B cell (primary cell): ENCODE measurements around the gene TLE7. TPM values are rescaled to one million over a fixed set of nuclear protein-coding genes. Genes with fewer than 3 reads are reported as not detected.

Source experiments
- ATAC-seq: fragments of 200-7000 bp; cut with Tn5 transposase; one replicate; pipeline ENCODE4 v1.10.0; 2021; ENCODE audit warnings: low read depth, mild to moderate bottlenecking, moderate number of reproducible peaks, moderate library complexity
- CTCF ChIA-PET: fragments of 350-600 bp; sonication (Branson Sonifier 250); formaldehyde crosslinking; loops from one replicate; lab custom pipeline; 2021; ENCODE audit warnings: antibody characterized with exemption, inconsistent platforms; lab: Charles Lee
- POLR2A ChIA-PET: fragments of 350-600 bp; sonication (Branson Sonifier 250); formaldehyde crosslinking; loops from one replicate; lab custom pipeline; 2021; ENCODE audit warnings: antibody characterized with exemption; lab: Charles Lee
- DNase-seq: peaks from one replicate; pipeline ENCODE4 v3.0.0; 2013
- H2AFZ ChIP-seq: 2 replicates; pipeline ENCODE4 v1.6.1; 2012; ENCODE audit warnings: mild to moderate bottlenecking, low read depth, low read length; ENCODE audit not compliant: insufficient read depth, poor library complexity, severe bottlenecking
- H3K27ac ChIP-seq, 2 donors: 1 replicate in 1 of 2; 2 replicates in 1 of 2; pipeline ENCODE4 v1.5.1; 2012 to 2013; ENCODE audit warnings: low read length in 2 of 2, mild to moderate bottlenecking in 2 of 2, moderate library complexity in 1 of 2
- H3K27me3 ChIP-seq, 4 experiments: fragments of 200-600 bp in 1 of 4; sonication (generic) in 1 of 4; replicated peaks in 1 of 4; 1 replicate in 2 of 4; 2 replicates in 2 of 4; pipeline versions ENCODE4 v1.6.1 to v1.7.0; 2013 to 2016; ENCODE audit warnings: low read length in 3 of 4, mild to moderate bottlenecking in 2 of 4, mixed read lengths in 1 of 4, moderate library complexity in 1 of 4; ENCODE audit not compliant: insufficient read depth in 4 of 4, control insufficient read depth in 3 of 4; ENCODE audit errors: control extremely low read depth in 1 of 4
- H3K36me3 ChIP-seq, 2 experiments: replicated peaks in 1 of 2; 1 replicate in 1 of 2; 2 replicates in 1 of 2; pipeline versions ENCODE4 v1.6.1 to v1.7.1; 2013; ENCODE audit warnings: low read length in 1 of 2; ENCODE audit not compliant: insufficient read depth in 2 of 2, control insufficient read depth in 1 of 2; ENCODE audit errors: control extremely low read depth in 1 of 2, extremely low read depth in 1 of 2
- H3K4me1 ChIP-seq, 2 donors: fragments of 200-600 bp in 1 of 2; sonication (generic) in 1 of 2; 1 replicate in 1 of 2; 2 replicates in 1 of 2; pipeline versions ENCODE4 v1.5.1 to v1.6.1; 2013 to 2017; ENCODE audit warnings: low read length in 2 of 2; ENCODE audit not compliant: control insufficient read depth in 2 of 2, insufficient read depth in 2 of 2
- H3K4me2 ChIP-seq: replicated peaks from 2 replicates; pipeline ENCODE3; 2012; ENCODE audit warnings: mild to moderate bottlenecking, low read depth, low read length; ENCODE audit not compliant: poor library complexity, severe bottlenecking
- H3K4me3 ChIP-seq, 5 experiments: fragments of 200-600 bp in 1 of 5; sonication (generic) in 1 of 5; 1 replicate in 3 of 5; 2 replicates in 2 of 5; pipeline versions ENCODE4 v1.5.1 to v1.7.0; 2011 to 2016; ENCODE audit warnings: low read length in 4 of 5, mild to moderate bottlenecking in 4 of 5, low read depth in 2 of 5, control low read depth in 1 of 5, moderate library complexity in 1 of 5; ENCODE audit not compliant: insufficient read depth in 1 of 5; ENCODE audit errors: control extremely low read depth in 1 of 5, extremely low read depth in 1 of 5
- H3K79me2 ChIP-seq: fragments of 200-600 bp; sonication (generic); one replicate; pipeline ENCODE4 v1.6.0; 2016; ENCODE audit warnings: low read length; ENCODE audit not compliant: control insufficient read depth, insufficient read depth
- H3K9ac ChIP-seq: fragments of 200-600 bp; sonication (generic); 2 replicates; pipeline ENCODE4 v1.6.1; 2017; ENCODE audit warnings: mild to moderate bottlenecking, low read length, moderate library complexity
- H3K9me3 ChIP-seq, 3 donors: one replicate each; pipeline versions ENCODE4 v1.6.1 to v1.7.1; 2013; ENCODE audit warnings: low read length in 2 of 3; ENCODE audit not compliant: control insufficient read depth in 2 of 3, insufficient read depth in 1 of 3; ENCODE audit errors: control extremely low read depth in 1 of 3
- H4K20me1 ChIP-seq: 2 replicates; pipeline ENCODE4 v1.6.0; 2012; ENCODE audit warnings: mild to moderate bottlenecking, low read length; ENCODE audit not compliant: insufficient read depth, control insufficient read depth, poor library complexity, severe bottlenecking
- H3K27ac Mint-ChIP-seq: one replicate; pipeline ENCODE4 v1.8.0; 2021; ENCODE audit warnings: mixed read lengths
- H3K27me3 Mint-ChIP-seq: one replicate; pipeline ENCODE4 v1.8.0; 2021; ENCODE audit warnings: mixed read lengths
- H3K4me1 Mint-ChIP-seq: one replicate; pipeline ENCODE4 v1.8.0; 2021; ENCODE audit warnings: mixed read lengths
- H3K4me3 Mint-ChIP-seq: one replicate; pipeline ENCODE4 v1.8.0; 2021; ENCODE audit warnings: mixed read lengths
- H3K9me3 Mint-ChIP-seq: one replicate; pipeline ENCODE4 v1.8.0; 2022; ENCODE audit warnings: mixed read lengths; ENCODE audit not compliant: insufficient read depth
- EZH2 ChIP-seq: IDR thresholded peaks from 2 replicates; pipeline ENCODE4 v1.6.1; 2012; ENCODE audit warnings: borderline replicate concordance, low read depth, mild to moderate bottlenecking, moderate library complexity, low read length; ENCODE audit not compliant: insufficient read depth, poor library complexity, severe bottlenecking
- whole genome bisulfite sequencing: methylation state at CpG from one replicate; pipeline ENCODE4 v1.1.5; 2013; ENCODE audit warnings: missing lambda C conversion rate; ENCODE audit not compliant: insufficient coverage; 5-methylcytosine and 5-hydroxymethylcytosine counted together
- intact Hi-C: fragments of 100-400 bp; cut with micrococcal nuclease; formaldehyde crosslinking; loops from one replicate; pipeline ENCODE4 v1.10.0; 2022
- polyA minus RNA-seq: library from RNA; depleted of rRNA, polyadenylated mRNA; stranded (reverse); fragments of >200 nt; gene quantifications from 2 replicates; pipeline ENCODE4 v1.2.3, GENCODE V29; 2012
- polyA plus RNA-seq: library from polyadenylated mRNA; depleted of rRNA; stranded (reverse); fragments of >200 nt; gene quantifications from 2 replicates; pipeline ENCODE4 v1.2.3, GENCODE V29; 2012
- total RNA-seq, 2 donors: library from RNA; stranded (reverse); fragments of 120-200 nt in 1 of 2; gene quantifications; 1 replicate in 1 of 2; 2 replicates in 1 of 2; pipeline versions ENCODE4 v1.2.3 to v1.2.4, GENCODE V29; 2013 to 2022
- TF ChIP-seq, protein P1 (sequence below): fragments of 200-600 bp; IDR thresholded peaks from one replicate; pipeline ENCODE4 v1.8.0; 2022; ENCODE audit warnings: antibody characterized with exemption, mild to moderate bottlenecking

Gene TLE7
- not detected in 2 replicates for total RNA-seq
- total RNA-seq (2013), result not detected
- not detected in 2 replicates for polyA plus RNA-seq
- polyA minus RNA-seq, result not detected in 2 replicates

DNA sequence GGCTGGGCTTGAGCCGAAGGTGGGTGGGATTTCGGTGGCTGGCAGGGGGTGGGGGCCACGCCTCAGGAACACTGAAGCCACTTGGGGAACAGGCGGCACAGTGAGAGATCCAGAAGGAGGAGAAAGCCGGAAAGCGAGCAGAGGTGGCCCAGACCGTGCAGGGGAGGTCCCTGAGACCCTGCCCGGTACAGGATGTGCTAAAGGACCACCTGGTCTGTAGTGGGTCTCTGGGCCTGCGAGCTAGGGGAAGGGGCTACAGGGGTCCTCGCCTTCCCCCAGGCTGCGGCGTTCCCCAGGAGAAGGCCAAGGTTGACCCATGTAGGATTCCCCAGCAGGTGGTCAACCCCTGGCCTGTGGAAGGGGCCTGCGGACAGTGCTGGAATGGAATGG lies at the start of gene TLE7:
TLE7 (minus strand) TSS at position 4 of the 390 bp plus-strand sequence. CDS start 8,730 bp downstream, outside the sequence.
- peaks cover 0 to 53% (median 30%) of the 10 kb centered on the region in 3 donors for H3K9me3 ChIP-seq
- H3K79me2 ChIP-seq, result no peaks in the 10 kb centered on the region
- intact Hi-C loops, result no loop called here
- H2AFZ ChIP-seq, result peak within 1 kb of the TSS; percentile 10
- TF ChIP-seq, protein P1, sequence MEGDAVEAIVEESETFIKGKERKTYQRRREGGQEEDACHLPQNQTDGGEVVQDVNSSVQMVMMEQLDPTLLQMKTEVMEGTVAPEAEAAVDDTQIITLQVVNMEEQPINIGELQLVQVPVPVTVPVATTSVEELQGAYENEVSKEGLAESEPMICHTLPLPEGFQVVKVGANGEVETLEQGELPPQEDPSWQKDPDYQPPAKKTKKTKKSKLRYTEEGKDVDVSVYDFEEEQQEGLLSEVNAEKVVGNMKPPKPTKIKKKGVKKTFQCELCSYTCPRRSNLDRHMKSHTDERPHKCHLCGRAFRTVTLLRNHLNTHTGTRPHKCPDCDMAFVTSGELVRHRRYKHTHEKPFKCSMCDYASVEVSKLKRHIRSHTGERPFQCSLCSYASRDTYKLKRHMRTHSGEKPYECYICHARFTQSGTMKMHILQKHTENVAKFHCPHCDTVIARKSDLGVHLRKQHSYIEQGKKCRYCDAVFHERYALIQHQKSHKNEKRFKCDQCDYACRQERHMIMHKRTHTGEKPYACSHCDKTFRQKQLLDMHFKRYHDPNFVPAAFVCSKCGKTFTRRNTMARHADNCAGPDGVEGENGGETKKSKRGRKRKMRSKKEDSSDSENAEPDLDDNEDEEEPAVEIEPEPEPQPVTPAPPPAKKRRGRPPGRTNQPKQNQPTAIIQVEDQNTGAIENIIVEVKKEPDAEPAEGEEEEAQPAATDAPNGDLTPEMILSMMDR, result no peak
- TF ChIP-seq EZH2, result no peak
- Mint-ChIP-seq H3K27ac (no peak within 1 kb of the TSS), H3K4me3 (no peak within 1 kb of the TSS), H3K9me3 (peaks cover 7% of the 10 kb centered on the region), H3K27me3 (peaks cover 11% of the 10 kb centered on the region), H3K4me1 (no peaks in the 10 kb centered on the region)
- H3K27ac ChIP-seq, result no peak within 1 kb of the TSS
- H4K20me1 ChIP-seq, result no peaks in the 10 kb centered on the region
- H3K4me3 ChIP-seq, result no peak within 1 kb of the TSS
- ChIA-PET CTCF (no interaction called here), POLR2A (no interaction called here)
- 88% methylated on average over 12 of the region's 13 CpGs for WGBS
- DNase-seq (no peak), ATAC-seq (no peak)
- peak within 1 kb of the TSS; percentile 37 for H3K4me2 ChIP-seq
- H3K27me3 ChIP-seq, result peaks cover 0 to 12% (median 2%) of the 10 kb centered on the region in 4 experiments
- H3K4me1 ChIP-seq, result no peaks in the 10 kb centered on the region
- no peaks in the 10 kb centered on the region for H3K36me3 ChIP-seq
- no peak within 1 kb of the TSS for H3K9ac ChIP-seq

DNA sequence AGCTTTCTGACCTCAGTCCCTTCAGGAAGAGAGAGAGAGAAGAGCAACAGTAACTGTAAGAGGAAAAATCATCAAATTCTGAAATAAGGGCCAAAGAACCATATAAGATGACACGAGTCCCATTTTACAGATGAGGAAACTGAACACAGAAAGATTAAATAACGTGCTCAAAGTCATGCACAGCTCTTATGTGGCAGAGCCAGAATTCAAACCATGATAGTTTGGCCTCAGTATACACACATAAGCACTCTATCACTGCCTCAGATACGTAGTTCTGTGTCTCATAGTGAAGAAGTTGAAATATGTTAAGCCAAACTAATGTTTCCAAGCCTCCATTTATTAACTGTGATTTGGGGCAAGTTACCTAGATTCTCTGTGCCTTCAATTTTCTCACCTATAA lies 49.2 kb upstream of the TLE7 start:
- H4K20me1 ChIP-seq, result no peaks in the 10 kb centered on the region
- no peaks in the 10 kb centered on the region for H3K27me3 ChIP-seq
- peaks cover 16% of the 10 kb centered on the region for H3K27me3 Mint-ChIP-seq
- H3K4me3 ChIP-seq, result no peak overlapping the region
- intact Hi-C loops, result no loop called here
- no peaks in the 10 kb centered on the region for H3K4me1 ChIP-seq
- H2AFZ ChIP-seq, result no peak overlapping the region
- 100% methylated on average over 1 of the region's 3 CpGs for WGBS
- H3K79me2 ChIP-seq, result no peaks in the 10 kb centered on the region
- no peak overlapping the region for H3K4me3 Mint-ChIP-seq
- no peaks in the 10 kb centered on the region for H3K36me3 ChIP-seq
- H3K9ac ChIP-seq, result no peak overlapping the region
- no peaks in the 10 kb centered on the region for H3K9me3 Mint-ChIP-seq
- no peaks in the 10 kb centered on the region for H3K9me3 ChIP-seq
- DNase-seq, result no peak
- CTCF ChIA-PET, result interaction anchor here (1.2 to 6.1 kb wide), 3 partner anchors 9 to 120 kb away, joined by 4 to 27 read pairs (median 5); no protein-coding TSS in a partner anchor
- H3K4me2 ChIP-seq, result no peak overlapping the region
- no peaks in the 10 kb centered on the region for H3K4me1 Mint-ChIP-seq
- TF ChIP-seq EZH2, result no peak
- TF ChIP-seq, protein P1, result no peak
- POLR2A ChIA-PET, result no interaction called here
- H3K27ac ChIP-seq, result no peak overlapping the region
- H3K27ac Mint-ChIP-seq, result no peak overlapping the region
- ATAC-seq, result no peak
